Small intestine (tissue), 16 donors: ENCODE data around the gene KIAA1210. TPM values are rescaled to one million over a fixed set of nuclear protein-coding genes. Genes with fewer than 3 reads are reported as not detected.

Experiments
- DNase-seq, 2 donors: peaks; one replicate each; pipeline versions ENCODE4 v3.0.0 to v3.0.0-alpha.2; 2013
- FAIRE-seq: peaks from 2 replicates; lab custom pipeline; 2012; peaks lifted over from hg19 to GRCh38; lab: Jason Lieb, UNC
- H3K27ac ChIP-seq, 3 donors: one replicate each; pipeline ENCODE4 v1.5.1; 2013; ENCODE audit warnings: low read length in 2 of 3, mild to moderate bottlenecking in 2 of 3, control low read depth in 1 of 3, inconsistent platforms in 1 of 3, low read depth in 1 of 3, moderate library complexity in 1 of 3
- H3K27me3 ChIP-seq, 3 donors: one replicate each; pipeline ENCODE4 v1.6.1; 2013; ENCODE audit warnings: low read length in 3 of 3, inconsistent platforms in 1 of 3; ENCODE audit not compliant: control insufficient read depth in 3 of 3, insufficient read depth in 3 of 3
- H3K36me3 ChIP-seq, 3 donors: one replicate each; pipeline ENCODE4 v1.6.1; 2013; ENCODE audit warnings: low read length in 3 of 3, inconsistent platforms in 1 of 3, low read depth in 1 of 3, mild to moderate bottlenecking in 1 of 3, moderate library complexity in 1 of 3; ENCODE audit not compliant: control insufficient read depth in 3 of 3, insufficient read depth in 2 of 3
- H3K4me1 ChIP-seq, 3 donors: one replicate each; pipeline ENCODE4 v1.6.1; 2013; ENCODE audit warnings: low read length in 2 of 3, inconsistent platforms in 1 of 3, low read depth in 1 of 3, mild to moderate bottlenecking in 1 of 3, moderate library complexity in 1 of 3; ENCODE audit not compliant: control insufficient read depth in 3 of 3, insufficient read depth in 2 of 3
- H3K4me3 ChIP-seq, 3 donors: one replicate each; pipeline ENCODE4 v1.5.1; 2013; ENCODE audit warnings: low read length in 3 of 3, control low read depth in 1 of 3, inconsistent platforms in 1 of 3, low read depth in 1 of 3, mild to moderate bottlenecking in 1 of 3, moderate library complexity in 1 of 3
- H3K9me3 ChIP-seq, 2 donors: one replicate each; pipeline ENCODE4 v1.6.1; 2013; ENCODE audit warnings: low read depth in 1 of 2, low read length in 1 of 2; ENCODE audit not compliant: control insufficient read depth in 2 of 2, insufficient read depth in 1 of 2
- WGBS, 3 donors: extraction: QIAGEN DNeasy Blood & Tissue Kit; methylation state at CpG; one replicate each; pipeline ENCODE4 v1.1.7; 2013; 5-methylcytosine and 5-hydroxymethylcytosine counted together
- long read RNA-seq, 10 donors: transcript quantifications; one replicate each; lab custom pipeline, GENCODE V29; 2026
- polyA plus RNA-seq, 4 donors: library from polyadenylated mRNA; stranded (reverse) in 3 of 4; unstranded in 1 of 4; fragments of 200-250 nt in 3 of 4; fragments of 120-200 nt in 1 of 4; gene quantifications; one replicate each; pipeline versions ENCODE4 v1.2.1 to v1.2.3, GENCODE V29; 2013
- donor health status: healthy with polysubstance abuse.
- donor health status: control.
- donor health status: control.
- donor health status: Bipolar disorder and iron deficiency.
- donor health status: healthy.

KIAA1210 gene
- polyA plus RNA-seq, result under 1 TPM in 1 of 4 donors, not detected in 3; 0.07 TPM
- long read RNA-seq, donor 1, result 0 reads
- long read RNA-seq, donor 2, result 0 reads
- long read RNA-seq, donor 3, result 0 reads
- long read RNA-seq, donor 4, result 0 reads
- long read RNA-seq, donor 5, result 0 reads
- long read RNA-seq, donor 6, result 0 reads
- long read RNA-seq, donor 7, result 0 reads
- long read RNA-seq, donor 8, result 0 reads
- long read RNA-seq, donor 9, result 0 reads
- long read RNA-seq, donor 10, result 0 reads

DNA sequence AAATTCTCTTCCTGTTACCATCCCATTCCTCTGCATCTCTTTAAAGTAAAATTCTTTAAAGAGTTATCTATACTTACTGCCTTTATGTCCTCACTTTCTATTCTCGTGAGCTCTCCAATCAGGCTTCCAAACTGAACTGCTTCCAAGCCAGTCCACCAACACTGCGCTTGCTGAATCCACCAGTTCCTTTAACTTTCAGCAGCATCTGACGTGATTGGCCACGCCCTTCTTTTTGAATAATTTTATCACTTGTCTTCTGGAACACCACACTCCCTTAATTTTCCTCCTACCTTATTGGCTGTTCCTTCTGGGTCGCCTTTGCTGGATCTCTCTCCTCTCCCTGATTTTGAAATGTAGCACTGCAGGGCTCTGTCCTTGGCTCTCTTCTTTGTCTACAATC, at the start of gene KIAA1210:
Gene KIAA1210 (minus strand): TSS at position 163 of the 400 bp plus-strand sequence. CDS start 4,170 bp downstream, outside the sequence.
- no peak for FAIRE-seq
- H3K36me3 ChIP-seq, result no peaks in the 10 kb centered on the region
- H3K4me1 ChIP-seq, result no peaks in the 10 kb centered on the region
- no peaks in the 10 kb centered on the region for H3K9me3 ChIP-seq
- H3K4me3 ChIP-seq, result no peak within 1 kb of the TSS
- DNase-seq, result no peak
- no peak within 1 kb of the TSS for H3K27ac ChIP-seq
- no peaks in the 10 kb centered on the region for H3K27me3 ChIP-seq
- WGBS, 3 donors, result 48 to 52% (median 50%) methylated on average over 5 of the region's 5 CpGs

DNA sequence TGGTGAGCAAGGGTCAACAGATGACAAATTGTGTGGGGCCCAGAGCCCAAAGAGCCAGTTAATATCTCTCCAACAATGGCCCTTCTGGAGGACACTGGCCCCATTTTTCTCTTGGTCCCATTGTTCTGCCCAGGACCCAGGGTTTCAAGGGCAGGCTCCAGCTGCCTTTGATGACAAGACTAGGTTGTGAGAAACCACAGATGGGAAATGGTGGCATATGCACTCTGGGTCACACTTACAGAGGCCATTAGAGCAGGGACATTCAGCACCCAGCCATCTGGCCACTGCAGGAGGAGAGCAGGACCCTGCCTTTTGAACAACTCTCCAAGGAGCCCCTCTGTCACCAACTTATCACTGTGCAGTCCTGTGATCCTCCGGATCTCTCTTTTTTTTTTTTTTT, 49.7 kb upstream of the KIAA1210 start:
- Histone ChIP-seq H3K9me3 (no peaks in the 10 kb centered on the region), H3K36me3 (no peaks in the 10 kb centered on the region), H3K27me3 (no peaks in the 10 kb centered on the region), H3K27ac (no peak overlapping the region), H3K4me3 (no peak overlapping the region), H3K4me1 (no peaks in the 10 kb centered on the region)
- no peak for FAIRE-seq
- WGBS, 3 donors, result 0 to 80% (median 57%) methylated on average over 1 of the region's 1 CpG
- DNase-seq, result no peak

DNA sequence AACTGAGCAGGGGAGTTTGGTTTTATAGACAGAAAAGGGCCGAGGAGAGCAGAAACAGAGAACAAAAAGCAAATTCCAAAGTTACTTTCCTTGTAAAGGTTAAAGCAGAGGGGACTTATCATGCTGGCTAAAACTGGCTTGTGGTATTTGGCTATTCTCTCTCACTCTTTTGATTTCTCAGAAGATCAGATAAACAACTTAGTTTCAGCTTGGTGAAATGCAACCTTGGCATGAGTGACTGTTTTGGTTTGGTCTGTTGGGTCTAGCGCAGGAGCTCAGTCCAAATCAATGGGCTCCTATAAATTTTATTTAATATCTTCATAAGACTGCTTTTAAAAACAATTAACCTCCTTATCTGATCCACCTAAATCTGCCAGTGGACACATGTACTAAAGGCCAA, 47.3 kb upstream of the KIAA1210 start:
- 68 to 78% (median 72%) methylated on average over 2 of the region's 2 CpGs for WGBS, 3 donors
- Histone ChIP-seq H3K4me1 (no peaks in the 10 kb centered on the region), H3K27ac (no peak overlapping the region), H3K9me3 (no peaks in the 10 kb centered on the region), H3K36me3 (no peaks in the 10 kb centered on the region), H3K4me3 (no peak overlapping the region), H3K27me3 (no peaks in the 10 kb centered on the region)
- FAIRE-seq (no peak), DNase-seq (no peak)

DNA sequence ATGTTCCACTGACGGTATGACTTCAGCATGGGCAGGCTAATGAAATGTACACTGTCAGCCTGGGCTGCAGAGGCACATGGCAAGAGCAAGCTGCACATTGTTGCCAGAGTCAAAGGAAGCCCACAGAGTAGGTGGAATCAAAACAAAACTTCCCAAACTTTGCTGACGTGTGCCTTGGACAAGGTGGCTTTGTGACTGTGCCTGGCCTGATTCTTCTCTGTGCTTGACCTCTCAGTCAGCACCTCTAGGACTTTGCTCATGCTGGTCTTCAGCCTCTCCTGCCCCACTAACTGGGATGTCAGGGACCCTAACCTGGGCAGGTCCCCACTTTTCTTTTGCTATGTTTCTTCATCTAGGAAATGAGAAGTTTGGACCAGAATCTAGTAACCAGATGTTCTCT, 40.5 kb upstream of the KIAA1210 start:
- FAIRE-seq, result no peak

DNA sequence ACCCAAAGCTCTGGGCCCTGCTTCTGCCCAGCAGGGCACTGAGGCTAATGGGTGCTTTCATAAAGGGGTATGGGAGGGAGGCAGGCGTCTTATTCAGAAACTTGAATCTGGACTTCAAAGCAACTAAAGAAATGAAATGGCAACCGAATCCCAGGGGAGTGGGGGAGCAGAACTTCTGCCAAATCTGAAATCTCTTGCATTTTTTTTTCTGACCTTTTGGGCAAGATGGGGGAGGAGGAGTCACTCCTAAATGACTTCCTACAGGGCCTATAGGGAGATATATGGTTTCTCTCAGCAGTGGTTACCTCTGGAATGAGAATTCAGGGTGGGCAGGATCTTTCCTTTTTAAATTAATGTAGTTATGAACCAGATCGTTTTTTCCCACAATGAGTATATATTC, 30.6 kb upstream of the KIAA1210 start:
- 63 to 77% (median 73%) methylated on average over 3 of the region's 3 CpGs for WGBS, 3 donors
- Histone ChIP-seq H3K36me3 (no peaks in the 10 kb centered on the region), H3K4me3 (no peak overlapping the region), H3K4me1 (no peaks in the 10 kb centered on the region), H3K27me3 (no peaks in the 10 kb centered on the region), H3K27ac (no peak overlapping the region), H3K9me3 (no peaks in the 10 kb centered on the region)
- DNase-seq (no peak), FAIRE-seq (no peak)

More for the DNA sequence above, 40.5 kb upstream of the KIAA1210 start:
- Histone ChIP-seq H3K4me1 (no peaks in the 10 kb centered on the region), H3K9me3 (no peaks in the 10 kb centered on the region), H3K27me3 (no peaks in the 10 kb centered on the region), H3K27ac (no peak overlapping the region), H3K4me3 (no peak overlapping the region), H3K36me3 (no peaks in the 10 kb centered on the region)
- no peak for DNase-seq
- 30 to 43% (median 37%) methylated on average over 2 of the region's 2 CpGs for WGBS, 3 donors

DNA sequence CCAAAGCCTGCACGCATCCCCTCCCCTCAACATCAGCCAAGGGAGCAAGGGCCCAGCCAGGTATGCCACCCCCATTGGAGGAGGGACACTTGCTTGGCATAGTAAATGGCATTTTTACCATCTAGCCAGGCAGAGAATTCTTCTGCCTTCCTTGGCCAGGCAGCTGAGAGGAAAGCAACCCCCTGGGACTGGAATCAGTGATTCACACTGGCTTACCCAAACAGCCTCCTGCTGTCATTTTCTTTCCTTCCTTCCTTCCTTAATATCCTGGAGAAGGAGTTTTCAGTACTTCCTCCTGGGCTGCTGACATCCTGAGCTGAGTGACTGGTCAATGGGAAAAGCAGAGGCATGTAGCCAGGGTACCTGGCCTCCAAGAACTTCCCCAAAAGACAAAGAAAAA, 28.6 kb upstream of the KIAA1210 start:
- no peaks in the 10 kb centered on the region for H3K36me3 ChIP-seq
- DNase-seq (no peak), FAIRE-seq (no peak)
- H3K9me3 ChIP-seq, result no peaks in the 10 kb centered on the region
- H3K4me1 ChIP-seq, result no peaks in the 10 kb centered on the region
- no peak overlapping the region for H3K4me3 ChIP-seq
- H3K27ac ChIP-seq, result no peak overlapping the region
- no peaks in the 10 kb centered on the region for H3K27me3 ChIP-seq
- WGBS, 3 donors, result 79 to 96% (median 92%) methylated on average over 1 of the region's 1 CpG

DNA sequence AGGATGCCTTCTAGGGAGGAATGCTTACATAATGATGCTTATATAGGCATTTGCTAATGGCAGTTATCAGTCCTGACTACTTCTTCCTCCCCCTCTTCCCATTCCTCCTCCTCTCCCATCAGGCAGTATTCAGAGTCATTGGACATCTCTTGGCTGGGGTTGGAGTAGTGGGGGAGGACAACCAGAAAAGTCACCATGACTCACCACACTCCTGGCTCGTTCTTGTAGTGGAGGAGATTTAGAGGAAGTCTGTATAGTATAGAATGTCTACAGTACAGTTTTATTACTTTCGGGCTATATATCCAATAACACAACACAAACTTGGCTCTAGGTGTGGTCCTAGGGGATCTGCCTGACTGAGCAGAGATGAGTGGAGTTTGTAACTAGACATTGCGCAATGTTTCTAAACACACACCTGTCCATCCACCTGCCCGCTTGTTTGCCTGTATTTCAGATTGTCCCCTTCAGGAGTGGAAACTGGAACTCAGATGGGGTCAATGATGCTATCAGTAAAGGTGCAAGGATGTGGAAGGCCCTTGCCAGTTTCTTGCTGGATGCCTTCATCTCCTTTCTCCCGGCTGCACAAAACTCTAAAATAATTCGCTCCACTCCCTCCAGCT, 27.9 kb upstream of the KIAA1210 start:
- DNase-seq (peak; percentile 23 to 44), FAIRE-seq (no peak)
- Histone ChIP-seq H3K4me3 (no peak overlapping the region), H3K9me3 (no peaks in the 10 kb centered on the region), H3K27me3 (no peaks in the 10 kb centered on the region), H3K36me3 (no peaks in the 10 kb centered on the region), H3K27ac (no peak overlapping the region), H3K4me1 (no peaks in the 10 kb centered on the region)
- WGBS, 3 donors, result 29 to 60% (median 40%) methylated on average over 6 of the region's 6 CpGs

DNA sequence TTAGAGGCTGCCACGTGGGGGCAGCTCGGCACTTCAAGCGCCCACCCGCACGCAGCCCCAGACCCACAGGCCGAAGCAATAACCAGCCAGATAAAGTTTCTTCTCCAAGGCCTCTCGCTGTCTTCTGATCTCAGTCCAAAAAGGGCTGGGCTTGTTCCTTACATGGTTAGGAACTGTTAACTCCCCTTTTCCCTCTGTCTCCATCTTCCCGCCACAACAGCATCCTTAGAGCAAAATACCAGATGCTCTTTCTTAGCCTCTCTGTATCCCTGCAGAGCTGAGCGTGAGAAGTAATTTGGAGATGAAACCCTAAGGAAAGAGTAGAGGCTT, 23.4 kb upstream of the KIAA1210 start:
- DNase-seq (no peak), FAIRE-seq (no peak)
- H3K4me1 ChIP-seq, result no peaks in the 10 kb centered on the region
- no peak overlapping the region for H3K4me3 ChIP-seq
- H3K9me3 ChIP-seq, result no peaks in the 10 kb centered on the region
- 47 to 63% (median 54%) methylated on average over 8 to 9 of the region's 9 CpGs for WGBS, 3 donors
- H3K36me3 ChIP-seq, result no peaks in the 10 kb centered on the region
- no peaks in the 10 kb centered on the region for H3K27me3 ChIP-seq
- H3K27ac ChIP-seq, result no peak overlapping the region
